GM12874 (cell line): ENCODE measurements around the gene ZNF568.

ENCODE experiments used
- CTCF ChIP-seq: IDR thresholded peaks from 2 replicates; pipeline ENCODE4 v1.5.1; 2011; ENCODE audit warnings: low read depth, mild to moderate bottlenecking, control low read depth, low read length, moderate library complexity; ENCODE audit not compliant: insufficient read depth

Gene ZNF568

GRCh38 chr19:36999313-36999712, 83.2 kb downstream of the ZNF568 start:
- no peak for TF ChIP-seq CTCF

- TF ChIP-seq CTCF: no peak
These were observed 91.6 kb downstream of the ZNF568 start for GRCh38 chr19:37007587-37008220.

GRCh38 chr19:37009871-37010270, 93.7 kb downstream of the ZNF568 start:
- no peak for TF ChIP-seq CTCF

GRCh38 chr19:37012093-37012745, 96.1 kb downstream of the ZNF568 start:
- no peak for TF ChIP-seq CTCF

- TF ChIP-seq CTCF: no peak
These were observed 98.3 kb downstream of the ZNF568 start for GRCh38 chr19:37014456-37014855.

GRCh38 chr19:37045140-37045539, 129.0 kb downstream of the ZNF568 start:
- no peak for TF ChIP-seq CTCF
